ENCODE results near the gene SPATA3.
"Not testable (repeated sequence)": the region's sequence is repeated elsewhere in the genome, so short reads cannot be mapped to it uniquely, and the experiment has no call there.

Gene SPATA3

DNA sequence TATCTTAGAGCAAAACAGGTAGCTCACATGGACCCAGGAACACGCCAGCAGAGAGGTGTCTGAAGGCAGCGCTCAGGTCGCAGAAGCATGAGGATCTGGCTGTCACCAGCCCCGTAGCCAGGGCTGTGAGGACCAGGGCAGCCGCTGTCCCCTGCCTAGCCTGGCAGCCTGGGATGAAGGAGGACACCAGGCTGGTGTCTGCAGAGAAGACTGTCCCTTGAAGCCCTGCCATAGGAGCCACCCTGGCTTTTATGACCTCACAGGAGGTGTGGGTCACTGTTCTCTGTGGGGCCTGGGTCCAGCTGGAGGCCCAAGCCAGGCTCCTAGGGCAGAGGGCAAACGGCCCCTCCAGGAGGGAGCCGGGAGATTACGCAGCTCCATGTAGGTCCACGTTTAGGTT lies at the start of gene SPATA3:
TSS of gene SPATA3 (plus strand) at position 301 of the 400 bp plus-strand sequence. CDS start 113 bp downstream, outside the sequence.
- no peak for DNase-seq (ENCODE audit: low read depth)

DNA sequence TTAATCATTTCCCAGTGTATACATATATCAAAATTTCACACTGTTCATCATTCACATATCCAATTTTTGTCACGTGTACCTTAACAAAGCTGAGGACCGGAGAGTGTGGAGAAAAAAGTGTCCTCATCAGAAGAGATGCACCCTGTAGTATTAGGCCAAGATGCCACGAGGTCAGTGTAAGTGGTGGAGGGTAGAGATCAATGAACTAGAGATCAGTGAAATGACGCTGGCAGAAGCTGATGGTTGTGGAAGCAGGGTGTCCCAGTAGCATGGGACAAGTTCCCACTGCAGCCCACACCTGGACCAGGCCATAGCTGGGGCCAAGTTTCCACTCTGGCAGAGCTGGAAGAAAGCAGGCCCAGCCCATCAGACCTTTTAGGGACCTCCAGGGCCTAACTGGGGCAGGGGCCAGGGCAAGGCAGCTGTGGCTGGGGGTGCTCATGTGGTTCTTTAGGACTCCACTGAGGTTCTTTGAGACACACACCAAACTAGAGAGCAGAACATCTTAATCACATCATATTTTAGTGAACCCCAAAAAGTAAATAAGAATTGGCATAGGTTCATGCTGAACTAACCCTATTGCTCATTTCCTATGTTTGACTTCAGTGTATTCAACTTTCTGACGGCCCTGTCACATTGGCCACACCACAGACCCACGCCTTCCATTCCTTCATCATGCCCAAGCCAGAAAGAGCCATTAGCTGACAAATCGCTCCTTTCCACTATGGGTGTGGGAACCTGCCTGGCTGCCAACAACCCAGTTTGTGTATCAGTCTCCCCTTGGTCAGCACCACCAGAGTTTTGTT lies 49.3 kb upstream of the SPATA3 start:
- DNase-seq (ENCODE audit: low read depth) = no peak

DNA sequence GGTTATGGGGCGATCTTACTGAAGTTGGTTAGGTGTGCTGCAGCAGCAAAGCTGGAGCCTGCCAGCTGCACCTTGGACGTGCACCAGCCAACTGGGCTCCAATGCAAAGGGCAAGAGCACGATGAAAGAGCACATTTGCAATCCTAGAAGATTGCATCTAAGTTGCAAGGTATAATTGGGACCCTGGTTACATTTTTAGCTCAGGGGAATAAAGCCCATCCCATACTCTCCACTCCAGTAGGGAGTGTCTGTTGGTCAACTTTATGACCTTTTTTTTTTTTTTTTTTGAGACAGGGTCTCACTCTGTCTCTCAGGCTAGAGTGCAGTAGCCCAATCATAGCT lies 48.7 kb upstream of the SPATA3 start:
- no peak for DNase-seq (ENCODE audit: low read depth)

DNA sequence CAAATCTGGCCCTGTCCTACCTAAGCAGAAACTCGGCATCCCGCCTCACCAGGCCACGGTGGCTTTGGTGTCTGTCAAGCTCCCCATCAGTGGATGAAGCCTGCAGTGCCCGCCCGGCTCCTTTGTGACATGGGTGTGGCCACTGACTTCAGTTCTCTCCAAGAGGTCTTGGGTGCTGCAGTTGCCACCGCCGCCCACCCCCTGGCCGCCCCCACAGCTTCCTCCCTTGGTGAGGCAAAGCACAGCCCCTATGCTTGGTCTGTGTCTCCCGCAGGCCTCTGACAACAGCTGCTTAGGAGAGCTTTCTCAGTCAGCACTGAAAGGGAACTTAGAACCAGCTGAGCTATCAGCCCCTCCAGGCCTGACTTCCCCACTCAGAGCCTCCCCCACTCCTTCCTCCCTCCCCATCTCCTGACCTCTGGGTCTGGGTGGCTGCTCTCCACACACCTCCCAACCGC lies 48.0 kb upstream of the SPATA3 start:
- DNase-seq (ENCODE audit: low read depth) = no peak

DNA sequence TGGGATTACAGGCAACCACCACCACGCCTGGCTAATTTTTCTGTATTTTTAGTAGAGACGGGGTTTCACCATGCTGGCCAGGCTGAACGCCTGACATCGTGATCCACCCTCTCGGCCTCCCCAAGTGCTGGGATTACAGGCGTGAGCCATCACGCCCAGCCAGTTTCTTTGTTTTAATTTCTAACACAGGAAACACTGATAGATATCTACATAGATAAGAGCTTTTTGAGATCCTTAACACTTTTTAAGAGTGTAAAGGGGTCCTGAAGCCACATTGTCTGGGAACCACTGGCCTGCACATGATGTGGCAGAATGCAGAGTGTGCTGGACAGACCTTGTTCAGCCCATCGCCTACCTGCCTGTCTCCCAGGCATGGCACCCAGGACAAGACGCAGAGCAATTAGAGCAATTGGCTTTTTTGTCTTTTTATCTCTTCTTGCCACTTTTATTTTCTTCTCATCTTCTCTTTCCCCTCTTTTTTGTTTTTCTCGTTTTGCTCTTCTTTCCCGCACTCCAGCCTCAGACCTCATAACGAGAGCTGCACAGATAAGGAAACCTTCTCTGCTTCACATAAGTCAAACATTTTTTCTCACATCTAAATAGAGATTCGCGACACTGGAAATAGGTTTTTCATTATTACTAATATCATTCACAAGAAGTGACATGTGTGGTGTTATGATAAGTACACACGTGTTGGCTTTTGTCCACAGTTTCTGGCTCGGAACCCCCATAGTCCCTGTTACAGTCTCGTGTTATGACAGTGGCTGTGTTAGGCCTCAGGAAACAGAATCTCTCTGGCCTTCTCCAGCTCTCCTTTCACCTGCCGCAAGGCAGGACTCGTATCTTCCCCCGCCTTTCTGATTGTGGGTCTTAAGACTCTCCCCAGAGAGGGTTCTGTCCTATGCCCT lies 45.7 kb upstream of the SPATA3 start:
- DNase-seq (ENCODE audit: low read depth) = no peak

DNA sequence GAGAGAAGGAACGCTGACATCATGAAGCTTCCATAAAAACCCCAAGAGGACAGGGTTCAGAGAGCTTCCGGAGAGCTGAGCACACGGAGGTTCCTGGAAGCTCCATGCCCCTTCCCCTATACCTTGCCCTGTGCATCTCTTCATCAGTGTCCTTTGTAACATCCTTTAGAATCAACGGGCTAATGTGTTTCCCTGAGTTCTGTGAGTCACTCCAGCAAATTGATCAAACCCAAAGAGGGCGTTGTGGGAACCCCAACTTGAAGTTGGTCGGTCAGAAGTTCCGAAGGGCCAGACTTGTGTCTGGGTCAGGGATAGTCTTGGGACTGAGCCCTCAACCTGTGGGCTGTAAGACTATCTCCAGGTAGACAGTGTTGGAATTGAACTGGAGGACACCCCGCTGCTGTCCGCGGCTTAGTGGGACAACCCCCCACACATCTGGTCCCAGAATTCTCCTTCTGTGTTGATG lies 45.0 kb upstream of the SPATA3 start:
- DNase-seq (ENCODE audit: low read depth) = no peak

DNA sequence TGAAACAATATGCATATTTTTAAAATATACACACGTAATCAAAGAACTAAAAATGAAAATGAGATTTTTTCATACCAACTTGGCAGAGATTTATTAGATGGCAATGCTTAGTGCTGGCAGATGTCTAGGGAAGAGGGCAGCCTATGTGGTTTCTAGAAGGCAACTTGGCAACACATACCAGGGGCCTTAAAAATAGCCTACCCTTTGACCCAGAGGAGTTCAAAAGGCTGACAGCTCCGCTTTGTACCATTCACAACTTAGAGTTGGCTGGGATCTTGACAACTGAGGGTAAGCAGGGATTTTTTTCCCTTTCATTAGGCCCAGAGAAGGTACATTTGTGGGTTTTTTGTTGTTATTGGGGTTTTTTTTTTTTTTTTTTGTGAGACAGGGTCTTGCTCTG lies 44.5 kb upstream of the SPATA3 start:
- no peak for DNase-seq (ENCODE audit: low read depth)

DNA sequence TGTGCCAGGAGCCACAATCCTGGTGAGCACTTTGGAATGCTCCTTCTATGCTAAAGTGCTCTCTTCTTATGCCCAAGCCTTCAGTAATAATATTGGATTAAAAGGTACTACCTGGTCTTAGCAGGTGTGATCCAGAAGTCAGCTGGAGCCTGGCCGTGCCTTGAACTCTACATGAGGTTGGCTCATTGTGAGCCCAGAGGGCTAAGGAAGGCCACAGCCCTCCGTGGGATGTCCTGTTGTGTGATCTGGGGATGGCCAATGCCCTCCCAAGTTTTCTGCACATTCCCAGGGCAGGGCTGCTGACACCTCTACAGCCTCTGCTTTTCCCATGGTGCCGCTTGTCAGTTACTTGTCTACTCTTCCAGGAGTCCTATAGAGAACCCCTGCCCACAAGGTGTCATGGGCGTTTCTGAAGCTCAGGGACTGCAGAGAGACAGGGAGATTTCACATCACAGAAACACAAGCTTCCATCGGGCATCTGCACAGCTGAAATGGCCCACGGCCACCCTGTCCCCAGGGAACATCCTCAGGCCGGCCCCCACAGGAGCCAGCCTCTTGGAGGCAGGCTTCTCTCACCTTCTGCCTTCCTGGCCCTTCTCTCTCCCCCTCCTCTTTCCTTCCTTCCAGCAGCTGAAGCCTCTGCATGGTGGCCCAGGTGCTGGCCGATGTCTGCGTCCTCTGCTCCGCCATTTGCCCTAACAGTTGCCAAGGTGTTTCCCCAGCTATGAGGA lies 43.5 kb upstream of the SPATA3 start:
- no peak for DNase-seq (ENCODE audit: low read depth)

DNA sequence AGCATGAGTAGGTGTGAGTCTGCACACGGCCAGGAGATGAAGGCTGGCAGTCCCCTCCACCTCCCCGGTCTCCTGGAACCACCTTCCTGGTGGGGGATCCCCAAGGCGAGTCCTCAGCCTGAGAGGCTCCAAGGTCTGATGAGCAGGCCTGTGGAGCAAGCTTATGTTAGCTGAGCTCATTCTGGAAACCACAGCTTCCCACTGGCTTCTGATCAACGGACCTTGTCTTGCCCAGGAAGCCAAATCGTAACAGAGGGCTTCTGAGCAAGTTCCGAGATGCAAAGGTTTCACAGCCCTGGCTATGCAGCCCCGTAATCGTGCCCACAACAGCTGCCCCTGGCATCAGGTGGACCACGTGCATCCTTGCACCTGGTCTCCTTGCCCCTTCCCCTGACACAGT lies 42.1 kb upstream of the SPATA3 start:
- no peak for DNase-seq (ENCODE audit: low read depth)

DNA sequence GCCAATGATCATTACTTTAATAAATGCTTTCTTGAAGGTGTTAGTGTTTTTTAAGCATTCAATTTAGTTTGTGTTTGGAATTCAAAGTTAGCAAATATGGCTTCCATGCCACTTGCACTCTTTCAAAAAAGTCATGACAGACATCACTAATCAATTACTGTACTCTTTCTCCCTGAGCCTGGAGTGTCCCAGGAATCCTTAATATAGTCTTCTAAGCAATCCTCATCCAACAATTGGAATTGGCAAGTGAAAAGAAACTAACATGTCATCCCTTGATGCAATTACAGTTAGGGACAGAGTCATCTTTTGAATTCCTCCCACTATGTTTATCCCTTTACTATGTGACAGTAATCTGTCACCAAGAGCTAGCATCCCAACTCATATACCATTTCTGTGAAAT lies 41.2 kb upstream of the SPATA3 start:
- DNase-seq (ENCODE audit: low read depth) = no peak

DNA sequence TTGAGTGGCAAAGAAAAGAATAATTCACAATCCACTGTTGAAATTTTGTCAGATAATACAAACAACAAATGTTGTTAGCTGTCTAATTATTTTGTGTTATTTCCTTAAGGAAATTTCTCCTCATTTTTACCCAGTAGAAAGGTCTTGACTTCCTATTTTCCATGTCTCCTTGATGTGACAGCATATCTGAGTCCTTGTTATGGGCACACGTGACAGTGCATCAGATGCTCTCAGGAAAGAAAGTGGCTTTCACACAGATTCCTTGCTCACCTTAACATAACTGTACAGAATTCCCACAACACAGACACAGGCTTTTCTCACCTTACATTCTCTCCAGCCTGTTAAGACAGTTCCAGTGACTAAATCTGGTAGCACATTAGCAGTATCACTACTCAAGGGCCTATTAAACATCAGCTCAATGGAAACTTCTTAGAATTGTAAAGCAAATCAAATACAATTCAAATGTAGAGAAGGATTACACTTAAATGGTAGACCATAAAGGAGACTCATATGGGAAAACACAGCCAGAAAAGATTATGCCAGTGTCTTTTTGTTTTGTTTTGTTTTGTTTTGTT lies 40.7 kb upstream of the SPATA3 start:
- DNase-seq (ENCODE audit: low read depth) = no peak

DNA sequence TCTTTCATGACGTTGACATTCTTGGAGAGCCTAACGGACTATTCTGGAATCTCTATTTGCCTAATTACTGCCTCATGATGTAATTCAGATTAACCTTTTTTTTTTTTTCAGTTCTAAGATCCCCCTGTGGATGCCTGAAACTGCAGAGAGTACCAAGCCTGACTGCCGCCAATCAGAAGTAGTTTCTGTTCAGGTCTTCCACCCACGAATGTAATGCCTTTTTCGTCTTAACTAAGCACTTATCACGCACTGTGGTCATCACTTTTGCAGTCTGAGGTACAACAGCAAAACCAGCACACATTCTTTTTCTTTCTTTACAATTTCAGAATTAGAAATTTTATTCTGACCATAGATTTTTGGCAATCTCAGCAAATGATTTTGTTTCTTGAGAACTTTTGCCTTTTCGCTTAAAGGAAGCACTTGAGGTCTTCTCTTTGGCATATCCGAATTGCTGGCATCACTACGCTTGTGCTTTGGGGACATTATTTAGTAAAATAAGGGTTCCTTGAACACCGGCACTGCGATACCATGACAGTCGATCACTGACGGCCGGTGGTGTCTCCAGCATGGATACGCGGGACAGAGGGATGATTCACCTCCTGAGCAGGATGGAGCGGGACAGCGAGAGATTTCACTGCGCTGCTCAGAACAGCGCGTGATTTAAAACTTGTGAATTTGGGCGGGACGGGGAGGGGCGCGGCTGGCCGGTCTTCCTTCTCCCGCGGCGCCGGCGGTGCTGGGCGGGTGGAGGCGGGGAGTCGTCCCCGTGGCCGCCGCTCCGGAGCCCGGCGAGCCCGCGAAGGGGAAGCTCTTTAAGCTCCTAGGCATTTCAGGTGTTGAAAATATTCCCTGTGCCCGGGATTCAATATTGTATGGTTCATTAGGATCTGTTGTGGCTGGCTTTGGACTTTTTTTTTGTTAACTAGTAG lies 38.8 kb upstream of the SPATA3 start:
- peak; percentile 6 for DNase-seq (ENCODE audit: low read depth)

DNA sequence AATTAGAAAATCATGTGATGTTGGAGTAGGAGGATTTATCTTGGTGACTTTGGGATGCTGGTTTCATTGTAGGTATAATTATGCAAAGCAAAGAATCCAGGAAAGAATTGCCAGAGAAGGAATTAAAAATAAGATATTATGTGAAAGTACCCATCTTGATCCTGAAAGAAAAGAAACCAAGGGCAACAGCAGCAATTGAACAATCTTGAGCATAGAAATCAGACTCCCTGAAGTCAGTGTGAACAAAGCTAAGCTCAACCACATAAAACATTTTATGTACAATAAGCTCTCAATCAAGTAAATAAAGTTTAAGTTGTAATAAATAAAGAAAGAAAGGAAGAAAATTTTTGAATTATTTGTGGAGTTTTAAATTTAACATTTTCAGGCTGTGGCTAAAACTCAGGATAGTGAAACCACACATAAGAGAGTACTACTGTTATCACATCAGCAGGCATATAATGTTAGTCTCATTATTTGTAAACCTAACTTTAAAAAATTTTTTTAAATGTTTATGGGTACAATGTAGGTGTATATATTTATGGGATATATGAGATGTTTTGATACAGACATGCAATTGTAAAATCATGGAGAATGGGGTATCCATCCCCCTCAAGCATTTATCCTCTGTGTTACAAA lies 38.0 kb upstream of the SPATA3 start:
- no peak for DNase-seq (ENCODE audit: low read depth)

DNA sequence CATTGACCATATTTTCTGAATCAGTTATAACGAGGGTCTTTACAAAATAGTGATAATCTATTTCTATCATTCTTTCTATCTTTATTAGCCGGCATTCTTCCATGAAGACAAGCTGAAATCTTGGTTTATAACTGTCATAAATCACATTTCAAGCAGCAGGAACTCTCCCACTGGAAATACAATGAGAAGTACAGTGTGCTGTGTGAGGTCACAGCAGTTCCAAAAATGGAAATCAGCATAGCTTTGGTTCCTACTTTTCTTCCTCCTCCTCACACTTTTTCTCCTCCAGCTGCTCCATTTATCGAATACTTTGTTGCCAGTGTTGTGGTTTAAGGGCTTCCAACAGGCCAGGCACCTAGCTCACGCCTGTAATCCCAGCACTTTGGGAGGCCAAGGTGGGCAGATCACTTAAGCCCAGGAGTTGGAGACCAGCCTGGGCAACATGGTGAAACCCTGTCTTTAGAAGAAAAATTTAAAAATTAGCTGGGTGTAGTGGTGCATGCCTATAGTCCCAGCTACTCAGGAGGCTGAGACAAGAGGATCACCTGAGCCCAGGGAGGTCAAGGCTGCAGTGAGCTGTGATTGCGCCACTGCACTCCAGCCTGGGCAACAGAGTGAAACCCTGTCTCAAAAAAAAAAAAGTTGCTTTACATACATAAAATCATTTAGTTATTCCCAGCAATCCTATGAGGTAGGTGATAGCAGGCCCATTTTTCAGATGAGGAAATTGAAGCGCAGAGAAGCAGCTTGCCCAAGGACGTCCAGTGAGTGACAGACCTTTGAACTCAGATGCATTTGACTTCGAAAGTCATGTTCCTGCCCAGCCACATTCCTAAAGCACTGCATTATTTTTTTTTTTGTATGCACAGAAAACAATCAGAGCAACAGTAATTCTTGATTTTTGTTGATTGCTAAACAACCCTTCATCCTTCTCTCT lies 36.8 kb upstream of the SPATA3 start:
- DNase-seq (ENCODE audit: low read depth) = no peak

DNA sequence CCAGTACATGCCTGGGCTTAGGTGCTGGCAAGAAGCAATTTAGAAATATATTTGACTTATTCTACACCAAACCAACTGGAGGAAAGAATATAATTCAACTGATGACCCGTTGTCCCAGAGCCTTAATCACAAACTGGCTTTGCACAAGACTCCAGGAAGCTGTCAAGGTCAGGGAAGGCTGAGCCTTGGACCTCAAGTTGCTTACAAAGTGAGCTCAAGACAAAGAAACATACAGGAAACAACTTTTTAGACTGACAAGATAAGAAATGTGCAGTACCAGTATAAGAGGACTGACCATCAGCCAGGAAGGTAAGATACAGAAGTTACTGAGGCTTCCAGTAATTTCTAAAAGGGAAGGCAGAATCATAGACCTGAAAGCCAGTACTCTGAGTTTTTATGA lies 35.9 kb upstream of the SPATA3 start:
- DNase-seq (ENCODE audit: low read depth) = no peak

DNA sequence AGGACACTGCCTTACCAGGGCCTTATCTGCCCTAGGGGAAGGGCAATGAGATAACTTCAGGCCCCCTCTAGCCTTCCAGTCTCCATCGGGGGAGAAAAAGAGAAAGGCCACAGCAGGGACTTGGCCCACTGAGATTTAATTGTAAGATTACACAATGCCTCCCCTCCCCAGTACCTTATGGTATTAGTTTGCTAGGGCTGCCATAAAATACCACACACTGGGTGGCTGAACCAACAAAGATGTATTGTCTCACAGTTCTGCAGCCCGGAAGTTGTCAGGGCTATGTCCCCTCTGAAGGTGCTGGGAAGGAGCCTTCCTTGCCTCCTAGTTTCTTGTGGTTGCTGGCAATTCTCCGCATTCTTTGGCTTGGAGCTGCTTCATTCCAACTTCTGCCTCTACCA lies 34.8 kb upstream of the SPATA3 start:
- no peak for DNase-seq (ENCODE audit: low read depth)

DNA sequence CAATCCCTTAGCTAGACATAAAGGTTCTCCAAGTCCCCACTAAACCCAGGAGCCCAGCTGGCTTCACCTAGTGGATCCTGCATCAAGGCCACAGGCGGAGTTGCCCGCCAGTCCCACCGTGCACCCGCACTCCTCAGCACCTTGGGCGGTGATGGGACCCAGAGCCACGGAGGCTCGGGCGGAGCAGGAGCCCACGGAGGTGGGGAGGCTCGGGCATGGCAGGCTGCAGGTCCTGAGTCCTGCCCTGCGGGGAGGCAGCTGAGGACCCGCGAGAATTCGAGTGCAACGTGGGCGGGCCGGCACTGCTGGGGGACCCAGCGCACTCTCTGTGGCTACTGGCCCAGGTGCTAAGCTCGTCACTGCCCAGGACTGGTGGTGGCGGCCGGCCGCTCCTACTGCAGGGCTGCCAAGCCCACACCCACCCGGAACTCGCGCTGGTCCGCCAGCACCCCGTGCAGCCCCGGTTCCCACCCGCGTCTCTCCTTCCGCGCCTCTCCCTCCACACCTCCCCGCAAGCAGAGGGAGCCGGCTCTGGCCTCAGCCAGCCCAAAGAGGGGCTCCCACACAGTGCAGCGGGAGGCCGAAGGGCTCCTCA lies 31.7 kb upstream of the SPATA3 start:
- DNase-seq (ENCODE audit: low read depth) = no peak

DNA sequence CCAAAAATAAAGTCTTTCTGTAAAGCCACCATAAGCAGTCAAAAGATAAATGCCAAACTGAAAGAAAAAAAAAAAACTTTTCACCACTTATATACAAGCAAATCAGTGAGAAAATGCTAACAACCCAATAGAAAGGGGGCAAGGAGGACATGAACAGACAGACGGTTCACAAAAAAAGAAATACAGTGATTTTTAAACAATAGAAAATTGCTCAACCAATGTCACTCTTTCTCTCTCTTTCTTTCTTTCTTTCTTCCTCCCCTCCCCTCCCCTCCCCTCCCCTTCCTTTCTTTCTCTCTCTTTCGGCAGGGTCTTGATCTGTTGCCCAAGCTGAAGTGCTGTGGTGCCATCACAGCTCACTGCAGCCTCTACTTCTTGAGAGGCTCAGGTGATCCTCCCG lies 28.8 kb upstream of the SPATA3 start:
- DNase-seq (ENCODE audit: low read depth) = no peak

DNA sequence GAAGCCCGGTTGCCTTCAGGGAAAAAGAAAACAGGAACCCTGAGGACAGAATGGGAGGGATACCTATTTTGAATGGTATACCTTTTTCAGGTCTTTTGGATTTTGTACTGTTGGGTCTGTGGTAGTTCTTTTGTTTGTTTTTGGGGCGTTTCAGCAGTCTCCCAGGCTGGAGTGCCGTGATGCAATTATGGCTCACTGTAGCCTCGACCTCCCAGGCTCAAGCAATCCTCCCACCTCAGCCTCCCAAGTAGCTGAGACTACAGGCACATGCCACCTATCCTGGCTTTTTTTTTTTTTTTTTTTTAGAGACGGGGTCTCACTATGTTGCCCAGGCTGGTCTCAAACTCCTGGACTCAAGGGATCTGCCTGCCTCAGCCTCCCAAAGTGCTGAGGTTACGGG lies 27.6 kb upstream of the SPATA3 start:
- not testable (repeated sequence) for DNase-seq (ENCODE audit: low read depth)

All from fibroblast of the conjunctiva (primary cell).